GM21576 (cell line): ENCODE results near the gene FHL2.

Experiments used
- ATAC-seq: cut with Tn5 transposase; IDR thresholded peaks from one replicate; pipeline ENCODE4 v1.9.1; 2021; ENCODE audit warnings: mild to moderate bottlenecking, moderate library complexity; ENCODE audit not compliant: unreplicated experiment

The FHL2 gene

DNA sequence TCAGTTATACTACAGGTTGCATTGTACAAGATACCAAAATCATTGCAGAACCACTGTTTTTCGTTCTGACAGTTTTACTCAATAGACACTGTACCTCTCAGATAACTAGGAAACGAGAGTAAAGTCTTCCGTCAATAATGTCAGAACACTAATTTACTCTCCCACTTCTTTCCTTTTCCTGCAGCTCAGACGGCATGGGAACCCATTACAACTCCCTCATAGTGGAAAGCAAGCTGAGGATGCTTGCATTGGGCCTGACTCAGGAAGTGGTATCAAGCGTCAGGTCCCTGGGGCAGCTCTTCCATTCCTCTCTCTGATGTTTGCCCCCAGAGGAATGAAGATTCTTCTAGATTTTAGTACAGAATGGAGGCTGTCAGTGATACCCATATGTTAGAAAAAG is 23.9 kb upstream of the FHL2 start:
- ATAC-seq = no peak

DNA sequence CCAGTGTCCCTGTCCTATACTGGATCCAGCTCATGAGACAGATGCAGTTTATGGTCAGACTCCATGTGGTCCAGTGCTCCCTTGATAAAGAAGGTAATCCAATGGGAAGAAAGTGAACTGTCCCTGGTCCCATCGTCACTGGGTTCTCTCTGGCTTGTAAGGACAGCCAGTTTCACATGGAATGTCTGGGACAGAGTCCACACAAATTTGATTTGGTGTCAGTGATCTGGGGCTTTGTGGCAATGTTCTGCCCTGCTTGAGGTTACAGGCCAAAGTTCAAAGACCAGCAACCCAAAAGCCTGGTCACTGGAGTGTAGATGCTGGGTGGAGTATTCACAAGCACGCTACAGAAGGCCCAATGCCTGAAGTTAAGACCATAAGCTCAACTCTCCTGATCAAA is 22.2 kb upstream of the FHL2 start:
- ATAC-seq = no peak

DNA sequence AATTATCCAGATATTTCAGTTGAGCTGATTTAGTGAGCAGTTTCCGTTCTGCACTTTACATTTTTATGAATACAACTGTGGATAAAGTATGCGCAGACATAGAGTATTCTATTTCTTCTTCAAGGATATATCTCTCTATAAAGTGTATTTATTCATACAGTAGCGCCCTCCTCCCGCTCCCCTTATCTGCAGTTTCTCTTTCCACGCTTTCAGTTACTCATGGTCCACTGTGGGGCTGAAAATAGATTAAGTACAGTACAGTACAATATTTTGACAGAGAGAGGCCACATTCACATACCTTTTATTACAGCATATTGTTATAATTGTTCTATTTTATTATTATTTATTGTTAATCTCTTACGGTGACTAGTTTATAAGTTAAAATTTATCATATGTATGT is 19.7 kb upstream of the FHL2 start:
- no peak for ATAC-seq

DNA sequence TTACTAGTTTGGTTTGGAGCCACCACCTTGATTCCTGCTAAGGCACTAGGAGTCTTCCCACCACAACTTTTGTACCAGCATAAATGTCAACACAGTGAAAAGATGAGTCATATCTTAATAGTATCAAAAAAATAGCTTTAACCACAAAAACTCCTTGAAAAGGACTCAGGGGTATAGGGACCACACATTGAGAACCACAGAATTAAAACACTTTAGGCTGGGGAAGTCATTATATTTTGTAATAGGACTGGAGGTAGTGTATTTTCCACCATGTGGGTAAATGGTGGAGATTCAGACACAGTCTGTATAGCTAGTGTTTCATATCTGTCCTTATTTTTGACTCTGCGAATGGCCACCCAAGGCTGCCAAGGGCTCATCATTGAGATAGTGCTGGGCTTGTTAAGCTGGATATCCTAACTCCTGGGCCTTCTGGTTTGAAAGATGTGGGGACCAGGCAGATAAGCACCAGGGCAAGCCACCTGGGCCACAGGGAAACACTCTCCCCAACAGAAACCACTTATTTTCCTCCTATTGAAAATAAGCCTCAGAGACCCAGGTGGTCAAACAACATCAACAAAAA is 19.1 kb upstream of the FHL2 start:
- no peak for ATAC-seq

DNA sequence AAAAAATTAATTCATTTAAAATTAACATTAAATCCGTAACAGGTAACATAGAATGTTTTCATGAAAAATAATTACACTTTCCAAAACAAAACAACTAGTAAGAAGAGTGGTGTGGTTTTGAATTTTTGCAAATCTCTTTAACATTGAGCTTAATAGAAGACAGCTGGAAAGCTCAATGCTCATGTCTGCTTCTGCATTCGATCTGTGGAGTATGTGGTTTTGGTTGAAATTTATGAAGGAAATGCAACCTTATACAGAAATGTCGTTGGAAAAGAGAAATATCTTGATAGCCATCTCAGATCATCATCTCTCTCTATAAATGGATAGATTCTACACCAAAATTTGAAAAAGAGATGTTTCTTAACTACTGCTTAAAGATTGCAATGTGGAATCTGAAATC is 17.3 kb upstream of the FHL2 start:
- ATAC-seq = no peak

DNA sequence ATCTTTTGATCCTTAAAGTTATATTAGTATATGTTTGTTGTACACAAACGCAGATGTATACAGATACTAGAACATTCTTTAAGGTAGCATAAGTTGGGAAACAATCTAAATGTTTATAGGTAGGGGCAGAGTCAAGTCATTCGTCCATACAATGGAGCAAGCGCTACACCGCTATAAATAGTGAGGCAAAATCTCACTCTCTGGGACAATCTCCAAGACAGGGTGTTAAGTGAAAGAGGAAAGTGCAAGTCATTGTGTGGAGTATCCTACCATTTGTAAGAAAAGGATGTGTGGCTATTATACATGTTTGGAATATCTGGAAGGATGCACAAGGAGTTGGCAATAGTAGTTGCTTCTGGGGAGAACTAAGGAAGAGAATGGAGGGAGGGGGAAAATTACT is 16.2 kb upstream of the FHL2 start:
- no peak for ATAC-seq

DNA sequence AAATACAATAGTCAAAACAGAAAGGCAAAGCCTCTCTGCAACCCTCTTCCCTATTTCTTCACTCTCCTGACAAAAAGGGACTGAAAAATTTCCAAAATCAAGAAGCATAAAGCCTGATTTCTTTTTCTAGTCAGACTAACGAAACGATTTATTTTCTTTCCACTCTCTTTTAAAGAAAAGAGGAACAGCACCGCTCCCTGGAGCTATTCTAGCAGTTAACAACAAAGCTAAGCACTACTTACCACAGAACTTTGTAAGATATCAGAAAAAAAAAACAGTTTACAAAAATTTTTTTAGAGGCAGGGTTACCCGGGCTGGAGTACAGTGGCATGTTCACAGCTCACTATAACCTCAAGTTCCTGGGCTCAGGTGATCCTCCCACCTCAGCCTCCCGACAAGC is 14.4 kb upstream of the FHL2 start:
- ATAC-seq = no peak

DNA sequence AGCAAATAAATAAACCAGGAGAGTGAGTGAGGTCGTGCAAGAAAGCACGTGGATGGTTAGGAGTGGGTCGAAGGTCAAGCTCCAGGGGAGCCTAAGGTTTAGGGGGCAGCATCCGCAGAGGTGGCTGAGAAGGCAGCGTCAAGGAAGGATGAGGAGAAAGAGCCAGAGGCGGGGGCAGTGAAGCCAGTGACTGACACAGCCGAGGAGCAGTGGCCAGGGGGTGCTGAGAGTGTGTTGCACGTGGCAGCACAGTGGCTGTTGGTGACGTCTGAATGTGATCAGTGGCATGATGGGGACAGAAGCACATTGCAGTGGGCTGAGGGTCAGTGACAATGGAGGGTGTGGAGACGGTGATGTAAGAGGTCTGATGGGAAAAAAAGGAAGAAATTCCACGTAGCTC is 13.7 kb upstream of the FHL2 start:
- no peak for ATAC-seq

DNA sequence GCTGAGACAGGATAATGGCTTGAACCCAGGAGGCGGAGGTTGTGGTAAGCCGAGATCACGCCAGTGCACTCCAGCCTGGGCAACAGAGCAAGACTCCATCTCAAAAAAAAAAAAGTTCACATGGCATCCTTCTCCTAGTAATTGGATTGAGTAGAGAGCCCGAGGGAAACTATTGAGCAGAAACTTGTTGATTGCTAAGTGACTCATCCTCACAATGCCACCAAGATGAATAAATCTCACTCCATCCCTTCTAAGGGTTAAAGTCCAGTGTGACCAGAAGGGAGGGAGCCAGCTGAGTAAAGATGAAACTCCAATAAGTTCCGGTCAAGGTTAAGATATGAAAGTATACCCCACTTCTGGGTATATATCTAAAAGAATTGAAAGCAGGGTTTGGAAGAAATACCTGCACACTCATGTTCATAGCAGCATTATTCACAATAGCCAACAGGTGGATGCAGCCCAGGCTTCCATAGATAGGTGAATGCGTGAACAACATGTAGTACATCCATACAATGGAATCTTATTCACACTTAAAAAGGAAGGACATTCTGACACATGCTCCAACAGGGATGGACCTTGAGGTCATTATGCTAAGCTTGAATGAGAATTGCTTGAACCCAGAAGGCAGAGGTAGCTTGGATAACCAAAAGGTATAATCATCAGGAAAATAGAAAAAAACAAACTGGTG is 13.0 kb upstream of the FHL2 start:
- ATAC-seq = no peak

DNA sequence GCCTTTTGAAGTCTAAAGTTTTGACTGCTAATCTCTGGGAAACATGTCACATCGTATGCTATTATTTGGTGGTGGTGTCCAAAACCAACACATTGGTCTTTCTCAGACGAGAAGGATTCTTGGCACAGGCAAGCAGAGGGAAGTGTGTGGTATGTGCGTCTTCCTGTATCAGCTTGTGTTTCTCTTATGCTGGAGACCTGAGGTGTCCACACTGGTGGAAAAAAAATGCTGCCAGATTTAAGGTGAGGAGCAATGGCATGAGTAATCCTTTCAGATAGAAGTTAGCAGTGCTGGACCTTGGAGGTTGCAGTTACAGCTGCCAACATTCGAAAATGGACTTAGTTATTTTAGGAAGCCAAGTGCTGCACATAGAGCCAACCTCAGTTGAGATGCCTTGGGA is 11.7 kb upstream of the FHL2 start:
- no peak for ATAC-seq

DNA sequence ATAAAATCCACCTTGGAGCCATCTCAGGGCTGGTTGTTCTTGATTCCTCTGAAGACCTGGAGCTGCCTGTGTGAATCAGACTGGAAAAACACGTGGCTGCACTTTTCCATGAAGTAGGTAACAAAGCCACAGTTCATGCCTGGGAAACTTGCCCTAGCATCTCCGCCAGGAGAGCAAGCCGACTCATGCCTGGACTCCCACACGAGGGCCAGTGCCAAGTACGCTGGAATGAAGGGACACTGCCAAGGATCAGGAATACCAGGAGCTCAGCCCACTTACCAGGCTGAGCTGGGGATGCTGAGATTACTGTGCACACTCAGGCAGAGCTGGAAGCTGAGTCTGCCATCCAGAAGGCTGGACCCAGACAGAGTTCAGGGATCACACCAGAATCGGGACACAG is 10.9 kb upstream of the FHL2 start:
- ATAC-seq = no peak

DNA sequence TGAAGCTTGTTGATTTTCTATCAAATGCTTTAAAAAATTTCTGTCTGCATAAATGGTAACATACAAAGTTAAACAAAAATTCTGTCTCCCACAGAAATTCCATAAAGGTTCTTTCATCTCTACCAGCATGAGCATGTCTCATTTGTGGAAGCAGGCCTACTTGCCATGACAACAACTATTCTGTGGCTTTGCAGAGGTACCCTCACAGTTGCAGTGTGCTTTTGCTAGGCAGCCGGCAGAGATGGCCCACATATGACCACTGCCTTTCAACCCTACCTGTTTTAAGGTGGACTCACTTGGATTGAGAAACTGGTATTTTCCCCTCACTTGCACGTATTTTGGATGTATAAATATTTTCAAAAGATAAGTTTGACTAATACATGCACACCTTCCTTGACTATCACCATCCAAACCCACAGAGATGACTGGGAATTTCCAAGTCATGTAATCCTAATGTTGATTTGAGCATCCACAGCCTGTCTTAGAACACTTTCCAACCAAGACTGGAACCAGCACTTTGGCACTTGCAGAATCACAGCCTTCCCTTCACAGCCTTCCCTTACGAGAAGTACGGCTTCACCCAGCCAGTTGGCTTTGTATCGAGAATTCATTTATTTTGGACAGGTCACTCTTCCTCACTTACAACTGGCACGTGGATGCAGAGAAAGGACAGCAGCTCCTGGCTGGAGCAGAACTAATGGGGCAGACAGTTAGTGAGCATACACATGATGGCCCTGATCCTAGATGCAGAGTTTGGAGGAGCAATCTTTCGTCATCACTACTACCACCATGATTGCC is 9.3 kb upstream of the FHL2 start:
- ATAC-seq = no peak

DNA sequence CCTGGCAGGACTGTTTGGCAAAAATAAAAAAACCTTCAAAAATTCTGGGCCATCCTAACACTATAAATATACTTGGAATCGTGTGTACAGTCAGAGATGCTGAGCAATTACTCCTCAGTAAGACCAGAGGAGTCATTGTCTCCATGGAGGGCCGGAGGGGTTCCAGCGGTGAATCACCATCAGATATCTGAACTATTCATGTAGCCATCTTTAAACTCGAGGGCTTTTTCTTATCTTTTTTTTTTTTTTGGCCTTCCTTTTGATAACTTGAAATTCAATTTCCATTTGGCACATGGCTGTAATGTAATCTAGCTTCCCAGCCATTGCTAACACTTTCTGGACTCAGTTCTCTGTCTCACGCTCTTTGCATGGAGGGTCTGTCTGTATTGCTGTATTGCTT is 7.4 kb upstream of the FHL2 start:
- ATAC-seq = no peak

DNA sequence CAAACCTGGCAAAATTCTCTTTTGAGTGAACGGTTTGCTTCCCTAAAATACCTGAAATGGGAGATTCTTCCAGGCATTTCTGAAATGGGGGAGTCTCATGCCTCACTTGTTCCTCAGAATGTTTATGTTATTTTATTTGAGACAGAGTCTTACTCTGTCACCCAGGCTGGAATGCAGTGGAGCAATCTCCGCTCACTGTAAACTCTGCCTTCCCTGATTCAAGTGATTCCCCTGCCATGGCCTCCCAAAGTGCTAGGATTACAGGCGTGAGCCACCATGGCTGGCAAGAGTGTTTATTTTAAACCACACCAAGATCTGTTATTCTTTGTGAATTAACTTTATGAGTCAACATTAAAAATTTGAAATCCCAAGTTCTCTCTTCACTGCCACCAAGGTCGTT is 6.4 kb upstream of the FHL2 start:
- no peak for ATAC-seq

DNA sequence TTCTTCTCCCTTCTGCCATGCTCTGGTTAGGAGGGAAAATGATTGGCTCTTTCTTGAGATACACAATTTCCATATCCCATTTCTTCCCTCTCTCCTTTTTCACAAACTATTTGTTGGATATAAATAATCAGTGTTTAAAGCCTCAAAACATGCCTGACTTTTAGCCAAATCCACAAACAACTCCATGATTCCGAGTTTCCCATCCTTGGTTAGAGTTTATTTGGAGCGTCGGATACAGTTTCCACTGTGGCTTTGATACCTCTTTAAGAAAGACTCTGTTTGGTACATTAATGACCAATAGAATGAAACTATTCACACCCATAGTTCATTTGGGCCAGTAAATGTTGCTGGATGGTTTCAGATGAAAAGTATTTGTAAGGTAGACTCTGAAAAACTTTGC is 5.9 kb upstream of the FHL2 start:
- ATAC-seq = no peak

DNA sequence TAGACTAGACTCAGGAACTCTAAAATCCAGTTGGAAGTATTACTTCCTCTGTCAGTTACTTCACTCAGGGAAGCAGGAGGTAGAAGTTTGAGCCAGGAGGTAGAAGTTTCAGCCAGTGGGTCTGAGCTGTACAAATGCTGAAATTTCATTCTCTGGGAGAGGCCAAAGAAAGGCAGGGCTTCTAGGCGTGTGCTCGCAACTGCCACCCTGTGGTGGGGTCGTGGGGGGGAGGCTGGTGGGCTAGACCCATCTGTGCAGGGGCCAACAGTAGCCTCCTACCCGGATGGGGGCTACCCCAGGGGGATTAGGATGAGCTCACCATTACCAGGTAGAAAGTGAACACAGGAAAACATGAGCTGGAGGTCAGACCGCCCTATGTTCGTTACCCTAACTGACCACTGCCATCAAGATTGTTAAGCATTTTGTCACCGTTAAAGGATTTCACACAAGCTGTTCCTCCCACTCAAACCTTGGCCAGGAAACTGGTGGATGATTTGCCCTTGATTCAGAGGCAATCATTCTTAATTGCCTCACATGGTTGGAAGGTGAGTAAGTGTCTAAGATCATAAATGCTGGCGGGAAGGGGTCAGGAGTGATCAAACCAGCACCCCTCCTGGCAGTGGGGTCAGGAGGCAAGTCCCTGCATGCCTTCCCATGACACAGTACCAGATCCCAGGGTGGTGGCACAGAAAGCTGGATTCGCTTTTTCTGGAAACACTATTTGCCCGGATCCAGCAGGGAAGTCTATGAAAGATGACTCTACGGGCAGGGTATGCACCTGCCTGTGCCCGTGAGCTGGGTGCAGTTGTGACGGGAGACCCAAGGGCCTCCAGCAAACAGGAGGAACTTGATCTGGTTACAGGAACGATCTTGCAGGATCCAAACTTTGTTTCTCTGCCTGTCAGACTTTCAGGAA is 5.2 kb upstream of the FHL2 start:
- no peak for ATAC-seq

DNA sequence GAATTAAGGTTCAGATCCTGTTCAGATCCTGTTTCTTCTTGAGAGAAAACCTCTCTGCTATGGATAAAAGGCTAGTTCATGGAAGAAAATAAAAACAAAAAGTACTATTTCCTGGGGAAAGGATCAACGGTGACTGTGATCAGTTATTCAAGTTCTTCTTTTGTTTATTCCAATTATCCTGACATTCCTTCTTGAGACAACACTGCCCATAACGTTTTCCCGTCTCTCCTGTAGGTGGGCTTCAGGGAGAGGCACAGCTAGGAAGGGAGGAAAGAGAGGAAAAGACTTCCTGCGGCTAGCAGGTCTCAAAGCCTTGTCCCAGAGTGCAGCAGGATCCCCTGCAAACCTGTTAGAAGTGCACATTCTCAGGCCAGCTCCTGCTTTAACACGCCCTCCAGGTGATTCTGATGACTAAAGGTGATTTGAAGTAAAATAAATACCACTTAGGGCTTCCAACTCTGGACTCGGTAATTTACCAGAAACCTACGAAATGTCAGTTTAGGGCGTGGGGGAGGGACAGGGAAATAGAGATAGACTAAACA is 4.5 kb upstream of the FHL2 start:
- ATAC-seq = no peak

DNA sequence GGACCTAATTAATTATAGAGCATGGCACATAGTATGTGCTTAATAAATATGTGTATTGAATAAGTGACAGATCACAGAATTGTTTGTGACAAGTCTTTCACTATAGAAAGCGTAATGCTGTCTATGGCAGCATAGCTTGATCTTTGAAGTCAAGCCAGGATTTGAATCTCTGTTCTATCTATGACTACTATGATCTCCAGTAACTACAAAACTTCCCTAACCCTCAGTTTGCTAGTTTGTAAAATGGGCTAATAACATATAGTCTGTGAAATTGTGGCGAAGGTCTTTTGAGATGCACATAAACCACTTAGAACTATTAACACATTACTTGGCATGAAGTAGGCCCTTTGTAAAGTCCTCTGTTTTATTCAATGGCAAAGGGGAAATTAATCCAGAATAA is 4.0 kb upstream of the FHL2 start:
- no peak for ATAC-seq

DNA sequence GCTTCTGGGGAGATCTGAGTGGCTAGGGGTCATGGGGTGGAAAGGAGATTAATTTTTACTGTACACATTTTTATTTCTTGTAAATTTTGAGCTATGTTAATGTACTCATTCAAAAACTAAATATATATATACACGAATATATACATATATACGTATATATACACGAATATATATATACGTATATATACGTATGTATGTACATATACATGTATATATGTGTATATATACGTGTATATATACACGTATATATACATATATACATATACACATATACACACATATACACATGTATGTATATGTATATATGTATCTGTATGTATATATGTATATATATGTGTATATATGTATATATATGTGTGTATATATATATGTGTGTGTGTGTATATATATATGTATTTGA is 3.0 kb upstream of the FHL2 start:
- no peak for ATAC-seq

DNA sequence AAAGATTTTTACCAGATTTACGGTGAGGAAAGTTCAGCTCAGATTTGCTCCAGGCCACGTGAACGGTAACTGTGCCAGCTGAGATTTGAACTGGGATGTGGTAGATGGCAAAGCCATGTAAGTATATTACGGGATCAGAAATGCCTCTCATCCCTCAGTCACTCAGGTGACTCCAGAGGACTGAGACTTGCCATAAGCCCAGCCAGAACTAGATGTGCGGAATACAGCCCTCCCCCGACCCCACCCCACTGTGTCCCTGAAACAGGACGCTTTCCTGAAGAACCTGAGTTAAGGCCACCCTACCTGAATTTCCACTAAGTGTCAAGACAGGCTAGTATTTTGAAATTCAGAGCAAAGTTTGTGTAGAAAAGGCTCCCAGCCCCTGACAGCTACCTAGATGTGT is 1.3 kb upstream of the FHL2 start:
- ATAC-seq = no peak

DNA sequence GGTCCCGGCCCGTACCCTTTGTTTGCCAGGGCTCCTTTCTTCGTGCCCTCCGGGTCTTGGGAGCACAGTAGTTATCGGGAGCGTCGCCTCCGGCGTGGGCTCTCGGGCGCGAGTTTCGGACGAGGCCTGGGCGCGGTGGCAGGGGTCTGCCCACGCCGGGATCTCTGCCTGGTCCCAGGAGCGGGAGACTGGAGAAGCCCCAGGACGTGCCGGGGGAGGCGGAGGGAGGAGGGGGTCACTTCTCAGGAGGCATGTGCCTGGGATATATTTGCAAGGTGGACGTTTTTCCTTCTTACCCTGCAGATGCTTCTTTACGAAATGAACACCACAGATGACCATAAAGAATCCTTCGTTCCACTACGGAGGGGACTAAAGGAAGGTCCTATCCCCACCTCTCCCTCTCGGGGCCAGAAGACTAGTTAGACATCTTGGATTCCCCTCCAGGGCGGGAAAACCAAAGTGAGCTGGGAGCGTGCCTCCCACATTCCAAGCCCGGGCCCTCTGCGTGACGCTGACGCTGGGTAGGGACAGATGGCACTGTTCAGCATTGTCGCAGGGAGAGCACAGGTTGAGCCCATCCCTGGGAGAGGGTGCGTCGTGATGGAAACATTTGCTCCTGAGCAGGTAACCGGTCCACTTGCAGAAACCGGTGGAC is 483 bp upstream of the FHL2 start:
- ATAC-seq = no peak
